ENCODE measurements around the gene CITED2. TPM values are rescaled to one million over a fixed set of nuclear protein-coding genes. Genes with fewer than 3 reads are reported as not detected.
A peak's percentile ranks its signal among the peaks of the same experiment; 100 is the strongest.

CITED2 gene
- polyA plus RNA-seq, 1 of the 3 experiments (the other 2 are of a cell fraction), result 173 TPM

GRCh38 chr6:139370283-139370998, 4.0 kb downstream of the CITED2 start (continued):
- 0 out of 2 replicates have a peak, but pooled peaks have one; percentile 6 for TF ChIP-seq ELF1 (IDR thresholded peaks at IDR 0.05)

- Histone ChIP-seq H3K27me3 (ENCODE audit: insufficient read depth) (no peaks in the 10 kb centered on the region), H2AFZ (ENCODE audit: low read depth) (no peak overlapping the region), H4K20me1 (ENCODE audit: insufficient read depth) (peaks cover 31% of the 10 kb centered on the region), H3K4me2 (peak overlapping the region; percentile 85; the same call in 1 of the 2 replicates), H3K9me2 (no peaks in the 10 kb centered on the region), H3K9me3 (no peaks in the 10 kb centered on the region), H3K4me3 (ENCODE audit: low read depth in 2 of 2, low read length in 1 of 2) (peak overlapping the region in 1 of 2 experiments; percentile 31; a peak in 1 of 4 replicates), H3K27ac (ENCODE audit: low read depth in 2 of 2, low read length in 1 of 2) (peak overlapping the region; percentile 76 to 91; a peak in 3 of 4 replicates), H3K36me3 (replicated peaks in 1 of 2; ENCODE audit: control insufficient read depth in 1 of 2, insufficient read depth in 2 of 2, low read length in 1 of 2) (peaks cover 18 to 27% of the 10 kb centered on the region in 2 experiments), H3K4me1 (ENCODE audit: control insufficient read depth in 1 of 2, insufficient read depth in 2 of 2, low read depth in 1 of 2, low read length in 1 of 2) (peaks cover 10 to 30% of the 10 kb centered on the region in 2 experiments), H3F3A (replicated peaks; ENCODE audit: insufficient read depth) (peaks cover 45% of the 10 kb centered on the region), H3K79me2 (ENCODE audit: insufficient read depth) (peaks cover 40% of the 10 kb centered on the region), H3K9ac (peak overlapping the region; percentile 98; the same call in 1 of the 2 replicates)
- ChIA-PET POLR2A (no interaction called here), CTCF (interaction anchor here (0.6 to 2.2 kb wide), 28 partner anchors 9 to 1552 kb away, joined by 3 to 20 read pairs (median 3); no protein-coding TSS in a partner anchor)
- TF ChIP-seq MEF2A (IDR thresholded peaks at IDR 0.05; ENCODE audit: borderline replicate concordance, low read depth) (peak; percentile 58; the same call in 1 of the 2 replicates), GABPA (IDR thresholded peaks at IDR 0.05; ENCODE audit: low read depth) (no peak), JUND (IDR thresholded peaks at IDR 0.05) (no peak), TCF12 (IDR thresholded peaks at IDR 0.05) (no peak; the same call in 1 of the 2 replicates), PBX3 (IDR thresholded peaks at IDR 0.05) (0 out of 2 replicates have a peak, but pooled peaks have one; percentile 2), NFIC (IDR thresholded peaks at IDR 0.05; ENCODE audit: borderline replicate concordance) (peak; percentile 55), CTCF (IDR thresholded peaks at IDR 0.05) (peak; percentile 75), CHD2 (IDR thresholded peaks at IDR 0.05; ENCODE audit: low read length, partially characterized antibody) (no peak), TEAD4 (IDR thresholded peaks at IDR 0.05; ENCODE audit: borderline replicate concordance, insufficient read depth) (peak; percentile 7; the same call in 1 of the 2 replicates), EP300 (IDR thresholded peaks at IDR 0.05; ENCODE audit: borderline replicate concordance in 1 of 2, low read depth in 1 of 2, low read length in 1 of 2) (peak in 1 of 2 experiments; percentile 31; a peak in 1 of 4 replicates), SMC3 (IDR thresholded peaks at IDR 0.05; ENCODE audit: low read depth, low read length) (peak; percentile 57), RXRA (IDR thresholded peaks at IDR 0.05; ENCODE audit: borderline replicate concordance, low read depth) (peak; percentile 54; the same call in 1 of the 2 replicates), RAD21 (IDR thresholded peaks at IDR 0.05; ENCODE audit: low read length) (peak; percentile 81), USF1 (IDR thresholded peaks at IDR 0.05; ENCODE audit: borderline replicate concordance, low read depth) (no peak), SIN3A (IDR thresholded peaks at IDR 0.05; ENCODE audit: borderline replicate concordance, low read depth, low read length) (0 out of 2 replicates have a peak, but pooled peaks have one; percentile 16)
- peak; percentile 54 for DNase-seq
- 10% methylated on average over 9 of the region's 9 CpGs for WGBS (ENCODE audit: low lambda C conversion rate)
Observed at GRCh38 chr6:139369568-139370282, 4.7 kb downstream of the CITED2 start.
